MG63 (cell line): Measurements from ENCODE around the gene MTHFD1L. TPM values are rescaled to one million over a fixed set of nuclear protein-coding genes. Genes with fewer than 3 reads are reported as not detected.

Experiments
- DNase-seq: peaks from one replicate; pipeline ENCODE4 v3.0.0-alpha.2; 2020
- H3K27me3 ChIP-seq: fragments of 250-450 bp; sonication (Bioruptor Pico); 2 replicates; pipeline ENCODE4 v1.5.1; 2020; ENCODE audit warnings: mild to moderate bottlenecking, moderate library complexity
- H3K36me3 ChIP-seq: fragments of 250-450 bp; sonication (Bioruptor Pico); 2 replicates; pipeline ENCODE4 v1.5.1; 2020; ENCODE audit warnings: mild to moderate bottlenecking, moderate library complexity
- H3K4me3 ChIP-seq: fragments of 250-450 bp; sonication (Bioruptor Pico); 2 replicates; pipeline ENCODE4 v1.5.1; 2020; ENCODE audit warnings: mild to moderate bottlenecking, moderate library complexity
- H3K9me3 ChIP-seq: fragments of 250-450 bp; sonication (Bioruptor Pico); 2 replicates; pipeline ENCODE4 v1.5.1; 2020; ENCODE audit warnings: mild to moderate bottlenecking, moderate library complexity
- total RNA-seq: library from RNA; depleted of rRNA; stranded (reverse); fragments of >200 nt; shearing (Covaris generic); gene quantifications from 2 replicates; pipeline ENCODE4 v1.2.3, GENCODE V29; 2014; ENCODE audit warnings: low replicate concordance

MTHFD1L gene
- total RNA-seq, 1 experiment from 2014 or later = 64.8 TPM

DNA sequence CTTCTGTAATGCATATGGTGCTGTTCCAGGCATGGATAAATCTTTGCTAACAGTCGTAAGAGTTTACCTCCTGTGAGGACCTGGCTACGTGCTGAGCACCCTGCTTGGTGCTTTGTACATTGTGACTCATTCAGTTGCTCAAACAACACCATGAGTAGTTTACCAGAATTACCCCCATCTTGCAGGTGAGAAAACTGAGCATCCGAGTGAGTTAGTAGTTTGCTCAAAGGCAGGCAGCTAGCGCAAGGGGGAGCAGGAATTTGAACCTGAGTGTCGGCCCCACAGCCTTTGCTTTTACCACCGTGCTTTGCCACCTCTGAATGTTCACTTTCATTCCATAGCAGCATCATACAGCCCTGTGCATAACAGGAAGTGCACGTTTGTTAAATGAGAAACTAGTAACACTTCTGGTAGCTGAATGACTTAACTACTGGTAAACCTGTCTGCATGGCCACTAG lies 121.9 kb downstream of the MTHFD1L start:
- Histone ChIP-seq H3K27me3 (no peaks in the 10 kb centered on the region), H3K9me3 (no peaks in the 10 kb centered on the region), H3K4me3 (no peak overlapping the region), H3K36me3 (peaks cover 47% of the 10 kb centered on the region)
- no peak for DNase-seq

DNA sequence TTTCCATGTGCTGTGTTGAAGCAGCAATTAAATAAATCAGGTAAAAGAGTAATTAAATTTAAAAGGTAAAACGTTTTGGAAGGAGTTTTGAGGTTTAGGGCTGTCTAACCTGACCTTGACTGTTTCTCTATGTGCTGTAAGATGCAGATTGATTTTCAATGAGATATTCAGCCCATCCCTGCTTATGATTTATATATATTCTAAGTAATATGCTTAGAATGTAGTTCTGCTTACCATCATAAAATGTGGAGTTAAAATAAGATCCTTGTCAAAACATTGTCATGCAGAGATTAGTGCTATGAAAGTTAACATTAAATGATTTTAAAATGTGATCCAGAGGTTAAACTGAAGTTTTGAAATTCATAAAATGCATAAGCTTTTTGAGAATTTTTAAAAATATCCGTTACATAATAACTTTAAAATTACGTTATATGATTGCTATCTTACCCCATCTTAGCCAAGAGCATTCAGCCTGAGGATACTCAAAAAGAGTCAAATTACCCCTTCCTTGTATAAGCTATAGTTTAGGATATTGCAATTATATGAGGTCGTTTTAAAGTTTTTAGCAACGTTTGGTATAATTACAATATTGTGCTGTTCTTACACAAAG lies 122.5 kb downstream of the MTHFD1L start:
- peaks cover 44% of the 10 kb centered on the region for H3K36me3 ChIP-seq
- H3K4me3 ChIP-seq = no peak overlapping the region
- no peak for DNase-seq

DNA sequence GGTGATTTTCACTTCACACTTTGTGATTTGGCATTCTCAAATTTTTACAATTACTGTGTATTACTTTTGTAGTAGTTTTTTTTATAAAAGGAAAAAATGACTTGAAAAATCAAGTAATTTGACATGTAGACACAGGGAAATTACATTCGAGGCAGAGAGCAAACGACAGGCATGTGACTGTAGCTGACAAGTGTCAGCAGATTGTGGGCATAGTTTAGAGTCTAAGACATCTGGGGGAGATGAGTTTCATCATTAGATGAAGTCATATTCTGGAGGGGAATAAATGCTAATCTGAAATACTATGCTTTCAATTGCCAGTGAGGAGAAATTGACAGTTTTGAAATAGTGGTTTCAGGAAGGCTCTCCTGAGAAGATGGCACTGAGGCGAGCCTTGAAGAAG lies 126.0 kb downstream of the MTHFD1L start:
- Histone ChIP-seq H3K27me3 (no peaks in the 10 kb centered on the region), H3K4me3 (no peak overlapping the region), H3K36me3 (peaks cover 40% of the 10 kb centered on the region), H3K9me3 (no peaks in the 10 kb centered on the region)
- no peak for DNase-seq

More for the DNA sequence above, 122.5 kb downstream of the MTHFD1L start:
- Histone ChIP-seq H3K9me3 (no peaks in the 10 kb centered on the region), H3K27me3 (no peaks in the 10 kb centered on the region)

DNA sequence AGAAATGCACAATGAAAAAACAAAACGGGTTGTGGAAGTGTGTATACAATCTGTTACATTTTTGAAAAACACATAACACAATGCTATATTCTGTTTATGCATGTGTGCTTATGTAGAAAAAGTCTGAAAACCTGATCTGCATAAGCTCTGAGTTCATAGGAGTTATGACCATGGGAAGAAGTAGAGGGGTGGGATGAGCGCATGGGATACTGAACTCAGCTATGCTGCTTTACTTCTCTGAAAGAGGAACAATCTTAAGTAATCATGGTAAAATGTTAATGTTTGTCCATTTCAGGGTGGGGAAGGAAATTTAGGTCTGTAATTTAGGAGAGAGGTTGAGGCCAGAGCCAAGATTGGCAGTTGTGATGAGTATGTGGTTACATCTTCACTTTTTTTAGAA lies 126.8 kb downstream of the MTHFD1L start:
- Histone ChIP-seq H3K4me3 (no peak overlapping the region), H3K27me3 (no peaks in the 10 kb centered on the region), H3K9me3 (no peaks in the 10 kb centered on the region), H3K36me3 (peaks cover 47% of the 10 kb centered on the region)
- no peak for DNase-seq

DNA sequence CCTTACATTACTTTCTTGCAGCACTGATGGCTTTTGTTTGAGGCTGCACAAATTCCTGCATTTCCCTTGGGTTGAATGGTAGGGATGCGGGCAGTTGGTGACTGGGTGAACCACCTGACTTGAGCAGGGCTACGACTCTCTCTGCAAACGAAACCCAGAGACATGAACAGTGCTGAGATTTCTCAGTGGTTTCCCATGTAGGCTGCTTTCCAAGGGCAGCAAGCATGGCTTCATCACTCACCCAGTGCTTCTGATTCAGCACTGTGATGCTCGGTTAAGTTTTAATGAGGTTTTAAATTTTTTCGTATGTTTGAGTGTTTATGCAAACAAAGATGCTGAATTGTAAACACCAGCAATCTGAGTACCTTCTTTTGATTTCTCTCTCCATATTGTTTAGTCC lies 127.2 kb downstream of the MTHFD1L start:
- Histone ChIP-seq H3K27me3 (no peaks in the 10 kb centered on the region), H3K36me3 (peaks cover 48% of the 10 kb centered on the region), H3K9me3 (no peaks in the 10 kb centered on the region), H3K4me3 (no peak overlapping the region)
- no peak for DNase-seq

DNA sequence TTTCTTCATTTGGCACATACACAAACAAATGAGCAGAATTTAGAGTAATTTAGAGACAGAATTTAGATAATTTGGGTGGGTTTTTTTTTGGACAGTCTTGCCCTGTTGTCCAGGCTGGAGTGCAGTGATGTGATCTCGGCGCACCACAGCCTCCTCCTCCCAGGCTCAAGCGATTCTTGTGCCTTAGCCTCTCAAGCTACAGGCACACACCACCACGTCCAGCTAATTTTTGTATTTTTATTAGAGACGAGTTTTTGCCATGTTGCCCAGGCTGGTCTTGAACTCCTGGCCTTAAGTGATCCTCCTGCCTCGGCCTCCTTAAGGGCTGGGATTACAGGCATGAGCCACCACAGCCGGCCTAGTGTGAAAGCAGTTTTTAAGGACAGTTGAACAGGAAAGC lies 127.8 kb downstream of the MTHFD1L start:
- H3K9me3 ChIP-seq = no peaks in the 10 kb centered on the region
- no peak for DNase-seq
- peaks cover 48% of the 10 kb centered on the region for H3K36me3 ChIP-seq
- no peaks in the 10 kb centered on the region for H3K27me3 ChIP-seq
- no peak overlapping the region for H3K4me3 ChIP-seq

DNA sequence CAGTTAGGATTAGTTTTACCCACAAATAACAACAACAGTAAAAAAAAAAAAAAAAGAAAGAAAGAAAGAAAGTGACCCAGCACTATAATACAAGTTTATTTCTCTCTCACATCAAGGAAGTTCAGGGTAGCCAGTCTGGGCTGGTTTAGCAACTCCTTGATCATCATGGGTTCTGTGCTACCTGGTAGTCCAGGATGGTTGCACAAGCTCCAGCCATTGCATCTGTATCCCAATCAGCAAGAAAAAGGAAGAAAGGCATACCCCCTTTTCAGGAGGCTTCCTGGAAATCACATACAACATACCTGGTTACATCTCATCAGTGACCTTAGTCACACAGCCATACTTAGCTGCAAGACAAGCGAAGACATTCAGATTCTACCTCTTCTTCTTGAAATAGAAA lies 128.5 kb downstream of the MTHFD1L start:
- Histone ChIP-seq H3K4me3 (no peak overlapping the region), H3K36me3 (peaks cover 49% of the 10 kb centered on the region), H3K27me3 (no peaks in the 10 kb centered on the region), H3K9me3 (no peaks in the 10 kb centered on the region)
- no peak for DNase-seq

DNA sequence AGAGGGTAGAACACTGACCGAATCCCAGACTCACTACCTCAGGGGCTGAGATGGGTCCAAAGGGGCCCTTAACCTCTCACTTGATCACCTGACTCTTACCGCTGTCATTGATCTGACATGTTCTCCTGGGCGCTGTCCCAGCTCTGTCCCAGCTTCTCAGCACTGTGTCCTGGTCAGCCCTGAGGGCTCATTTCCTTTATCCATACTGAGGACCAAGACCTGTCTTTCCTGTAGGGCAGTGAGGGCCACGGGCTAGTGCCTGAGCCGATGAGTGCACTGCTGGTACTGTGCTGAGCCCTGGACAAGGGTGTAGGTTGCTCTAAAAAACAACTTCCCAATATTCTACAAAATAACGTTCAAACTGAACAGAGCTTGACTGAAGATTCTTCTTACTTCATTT lies 131.5 kb downstream of the MTHFD1L start:
- H3K27me3 ChIP-seq = no peaks in the 10 kb centered on the region
- peaks cover 40% of the 10 kb centered on the region for H3K36me3 ChIP-seq
- no peaks in the 10 kb centered on the region for H3K9me3 ChIP-seq
- no peak for DNase-seq
- no peak overlapping the region for H3K4me3 ChIP-seq

DNA sequence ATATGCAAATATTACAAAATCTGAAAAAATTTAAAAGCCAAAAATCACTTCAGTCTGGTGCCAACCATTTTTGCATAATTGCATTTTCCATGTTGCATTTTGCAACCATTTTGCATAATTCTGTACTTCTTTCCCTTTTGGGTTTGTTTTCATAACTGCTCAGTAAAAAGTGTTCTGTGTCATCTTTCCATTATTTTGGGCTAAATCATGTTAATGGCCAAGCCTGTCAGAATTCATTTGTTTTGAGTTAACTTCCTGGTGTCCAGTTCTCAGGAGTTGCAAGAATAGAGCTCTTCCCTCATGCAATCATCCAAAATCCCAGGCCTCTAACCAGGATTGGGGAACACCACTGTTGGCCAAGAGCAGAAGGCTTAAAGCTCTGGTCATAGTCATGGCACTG lies 133.6 kb downstream of the MTHFD1L start:
- DNase-seq = no peak
- H3K9me3 ChIP-seq = no peaks in the 10 kb centered on the region
- peaks cover 30% of the 10 kb centered on the region for H3K36me3 ChIP-seq
- no peak overlapping the region for H3K4me3 ChIP-seq
- H3K27me3 ChIP-seq = no peaks in the 10 kb centered on the region

DNA sequence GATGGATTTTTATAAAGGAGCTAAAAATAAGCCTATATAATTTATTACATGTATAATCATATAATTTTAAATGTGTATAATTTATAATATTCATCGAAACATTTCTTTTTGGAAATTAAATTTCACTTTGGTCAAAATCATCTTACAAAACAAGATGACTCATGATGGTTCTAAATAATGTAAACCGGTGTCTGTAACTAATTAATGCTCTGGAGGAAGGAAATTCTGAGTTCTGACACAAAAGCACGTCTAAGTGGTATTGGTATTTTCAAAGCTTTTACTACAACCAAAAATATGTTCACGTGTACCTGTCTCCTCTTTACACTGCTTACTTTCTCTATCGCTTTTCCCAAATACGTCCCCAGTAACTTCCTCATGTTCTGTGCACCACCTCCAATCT lies 134.1 kb downstream of the MTHFD1L start:
- DNase-seq = no peak
- Histone ChIP-seq H3K36me3 (peaks cover 25% of the 10 kb centered on the region), H3K4me3 (no peak overlapping the region), H3K9me3 (no peaks in the 10 kb centered on the region), H3K27me3 (no peaks in the 10 kb centered on the region)

DNA sequence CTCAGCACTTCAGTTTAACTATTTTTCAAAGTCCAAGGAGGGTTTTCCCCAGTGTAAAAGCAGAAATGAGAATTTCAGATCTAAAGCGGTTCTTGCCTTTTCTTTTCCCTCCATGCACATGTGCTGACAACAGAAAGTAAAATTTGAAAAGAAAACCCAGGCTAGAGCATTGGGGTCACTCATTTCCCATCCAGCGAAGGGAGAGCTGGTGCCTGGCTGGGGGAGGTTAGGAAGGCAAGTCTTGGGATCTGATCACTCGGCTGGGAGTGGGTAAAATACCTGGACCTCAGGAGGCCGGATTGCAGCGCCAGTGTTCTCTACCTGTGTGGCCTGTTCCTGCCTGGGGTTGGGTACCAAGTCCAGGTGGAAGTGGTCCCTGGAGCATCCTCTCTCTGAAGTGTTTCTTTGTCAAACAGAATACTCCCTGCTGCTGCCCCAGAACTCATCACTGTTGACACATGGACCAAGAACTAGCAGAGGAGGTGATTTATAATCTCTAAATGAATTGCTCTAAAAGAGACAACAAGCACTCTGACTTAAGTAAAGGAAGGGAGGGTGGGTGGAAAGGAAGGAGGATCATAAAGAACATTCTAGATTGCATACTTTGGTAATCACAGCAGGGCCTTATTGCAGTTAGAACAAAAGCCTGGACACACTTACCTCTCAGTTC lies 136.0 kb downstream of the MTHFD1L start:
- no peak overlapping the region for H3K4me3 ChIP-seq
- no peak for DNase-seq
- no peaks in the 10 kb centered on the region for H3K9me3 ChIP-seq
- no peaks in the 10 kb centered on the region for H3K27me3 ChIP-seq
- peaks cover 27% of the 10 kb centered on the region for H3K36me3 ChIP-seq

DNA sequence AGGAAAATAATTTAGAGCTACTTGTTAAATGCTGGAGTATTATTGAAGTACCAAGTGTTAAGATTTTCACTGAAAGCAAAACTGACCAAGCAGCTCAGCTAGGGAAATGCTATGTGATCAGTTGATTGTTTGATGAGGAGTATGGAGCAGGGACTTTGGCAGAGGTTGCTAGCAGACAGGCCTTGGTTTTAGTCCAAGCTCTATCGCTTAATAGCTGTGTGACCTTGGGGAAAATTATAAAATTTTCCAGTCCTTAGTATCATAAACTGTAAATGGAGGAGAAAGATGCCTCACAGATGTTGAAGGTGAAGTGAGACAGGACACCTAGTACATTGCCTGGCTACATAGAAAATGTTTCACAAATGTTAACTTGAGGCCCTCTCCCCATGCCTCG lies 136.6 kb downstream of the MTHFD1L start:
- Histone ChIP-seq H3K4me3 (no peak overlapping the region), H3K27me3 (no peaks in the 10 kb centered on the region), H3K9me3 (no peaks in the 10 kb centered on the region), H3K36me3 (peaks cover 24% of the 10 kb centered on the region)
- DNase-seq = no peak

DNA sequence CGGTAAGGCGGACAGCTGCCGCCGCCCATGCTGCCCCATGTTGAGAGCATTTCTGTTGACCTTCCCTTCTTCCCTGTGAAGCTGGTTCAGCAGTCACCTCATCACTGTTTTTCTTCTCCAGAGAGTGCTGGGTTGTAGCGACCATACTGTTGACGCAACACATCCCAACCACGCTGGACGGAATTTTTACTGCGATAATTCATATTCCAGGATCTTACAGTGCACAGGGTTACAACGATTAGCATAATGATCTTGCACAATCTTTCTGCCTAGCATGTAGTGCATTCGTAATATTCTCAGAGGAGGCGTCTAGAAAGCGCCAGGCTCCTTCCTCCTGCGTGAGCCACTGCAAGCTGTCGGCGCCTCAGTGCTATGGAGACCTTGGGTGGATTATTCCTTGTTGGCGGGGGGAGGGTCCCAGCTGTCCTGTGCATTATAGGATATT lies 137.0 kb downstream of the MTHFD1L start:
- H3K27me3 ChIP-seq = no peaks in the 10 kb centered on the region
- no peak overlapping the region for H3K4me3 ChIP-seq
- DNase-seq = no peak
- H3K9me3 ChIP-seq = no peaks in the 10 kb centered on the region
- peaks cover 21% of the 10 kb centered on the region for H3K36me3 ChIP-seq

DNA sequence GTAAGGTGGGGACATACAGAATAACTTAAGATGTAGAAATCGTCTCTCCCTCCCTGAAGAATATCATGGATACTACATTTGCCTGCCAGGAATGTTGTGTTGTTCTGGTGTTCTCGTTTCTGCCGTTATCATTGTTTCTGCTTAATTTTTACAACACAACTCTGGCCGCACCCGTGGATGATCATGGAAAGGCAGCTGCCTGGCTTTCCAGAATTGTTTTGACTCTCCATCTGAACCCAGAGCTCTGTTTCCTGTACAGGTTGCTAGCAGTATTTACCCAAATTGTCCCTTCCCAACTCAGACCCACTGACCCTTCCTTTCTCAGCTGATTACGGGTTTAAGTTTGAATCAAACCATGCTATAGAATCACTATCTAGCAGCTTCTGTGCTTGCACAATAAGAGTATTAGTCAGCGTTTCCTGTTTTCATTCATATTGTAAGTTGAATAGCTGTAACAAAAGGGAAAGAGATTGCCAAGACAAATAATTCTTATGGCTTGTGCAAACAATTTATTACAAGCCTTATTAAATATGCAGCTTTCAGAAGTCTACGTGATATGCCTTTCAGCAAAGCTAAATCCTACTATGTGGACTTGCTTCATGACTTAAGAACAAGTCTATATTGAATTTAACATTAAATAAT lies 139.0 kb downstream of the MTHFD1L start:
- Histone ChIP-seq H3K27me3 (no peaks in the 10 kb centered on the region), H3K4me3 (no peak overlapping the region)
- DNase-seq = no peak

DNA sequence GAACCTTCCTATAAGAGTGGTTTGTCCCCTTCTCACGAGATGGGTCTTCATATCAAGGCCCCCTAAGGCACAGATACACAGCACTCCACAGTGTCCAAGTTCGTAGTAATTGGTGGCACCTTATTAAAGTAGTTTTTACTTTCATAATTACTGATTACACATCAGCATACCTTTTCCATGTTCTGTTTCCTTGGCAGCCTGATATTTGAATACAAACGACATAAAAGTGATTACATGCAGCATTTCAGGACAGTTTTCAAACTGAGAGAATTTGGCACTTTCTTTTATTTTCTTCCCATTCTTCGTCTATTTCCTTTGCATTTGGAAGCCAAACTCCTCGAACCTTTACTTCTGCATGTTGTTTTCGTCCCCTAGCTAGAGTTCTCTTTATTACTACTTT lies 139.7 kb downstream of the MTHFD1L start:
- Histone ChIP-seq H3K36me3 (peaks cover 31% of the 10 kb centered on the region), H3K27me3 (no peaks in the 10 kb centered on the region), H3K9me3 (no peaks in the 10 kb centered on the region), H3K4me3 (no peak overlapping the region)
- no peak for DNase-seq

More for the DNA sequence above, 139.0 kb downstream of the MTHFD1L start:
- Histone ChIP-seq H3K36me3 (peaks cover 28% of the 10 kb centered on the region), H3K9me3 (no peaks in the 10 kb centered on the region)

DNA sequence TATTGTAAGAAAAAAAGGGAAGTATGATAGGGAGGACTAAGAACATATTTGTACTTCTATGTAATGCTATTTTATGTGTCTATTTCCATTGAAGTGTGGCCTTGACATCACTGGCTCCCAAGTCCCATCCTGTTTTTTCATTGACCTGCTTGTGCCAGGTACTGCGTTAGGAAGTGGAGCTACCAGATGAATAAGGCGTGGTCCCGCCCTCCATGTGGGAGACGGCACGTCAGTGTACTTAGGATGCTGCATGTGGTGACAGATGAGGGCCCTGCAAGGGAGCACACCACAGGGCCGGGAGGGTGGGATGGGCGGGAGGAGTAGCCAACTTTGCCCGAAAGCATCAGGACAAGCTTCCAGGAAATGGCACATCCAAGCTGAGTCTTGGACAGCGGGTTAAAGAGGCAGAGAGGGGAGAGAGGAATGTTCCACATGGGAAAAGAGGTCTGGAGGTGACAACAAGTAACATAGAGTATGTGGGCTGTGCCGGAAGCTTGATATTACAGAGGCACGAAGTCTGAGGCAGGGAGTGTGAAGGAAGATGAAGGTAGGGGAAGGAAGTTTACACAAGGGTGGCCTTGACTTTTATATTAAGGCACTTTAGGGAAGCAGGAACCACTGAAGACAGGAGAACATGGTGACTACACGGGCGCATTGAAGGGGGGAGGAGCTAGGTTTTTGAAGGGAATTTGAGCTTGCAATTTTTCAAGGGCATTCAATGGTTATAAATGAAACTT lies 140.6 kb downstream of the MTHFD1L start:
- peaks cover 33% of the 10 kb centered on the region for H3K36me3 ChIP-seq
- H3K9me3 ChIP-seq = no peaks in the 10 kb centered on the region
- H3K27me3 ChIP-seq = no peaks in the 10 kb centered on the region
- DNase-seq = no peak
- no peak overlapping the region for H3K4me3 ChIP-seq

DNA sequence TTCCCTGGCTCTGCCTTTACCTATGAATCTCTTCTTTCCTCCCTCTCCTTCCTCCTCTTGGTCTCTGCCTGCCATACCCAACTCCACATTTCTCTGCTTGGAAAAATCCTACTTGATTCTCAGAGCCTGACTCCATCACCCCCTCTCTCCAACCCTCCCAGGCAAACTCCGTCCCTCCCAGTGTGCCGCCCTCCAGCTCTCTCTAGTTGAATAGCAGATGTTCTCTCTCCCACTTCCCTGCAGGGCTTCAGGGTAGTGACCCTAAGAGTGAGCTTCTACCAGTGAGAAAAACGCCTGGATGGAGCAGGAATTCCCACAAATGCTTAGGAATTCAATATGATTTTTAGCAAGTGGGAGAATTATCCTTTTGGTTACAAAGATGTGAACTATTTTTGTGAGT lies 141.6 kb downstream of the MTHFD1L start:
- H3K36me3 ChIP-seq = peaks cover 40% of the 10 kb centered on the region
- H3K9me3 ChIP-seq = no peaks in the 10 kb centered on the region
- H3K4me3 ChIP-seq = no peak overlapping the region
- no peak for DNase-seq
- H3K27me3 ChIP-seq = no peaks in the 10 kb centered on the region
